Kidney epithelial cell (primary cell): Measurements from ENCODE around the gene SPG21. TPM values are rescaled to one million over a fixed set of nuclear protein-coding genes. Genes with fewer than 3 reads are reported as not detected.

ENCODE experiments used
- DNase-seq: peaks from one replicate; pipeline ENCODE4 v3.0.0-alpha.2; 2010; ENCODE audit warnings: low read depth
- H3K27me3 ChIP-seq: 2 replicates; pipeline ENCODE4 v1.6.0; 2011; ENCODE audit warnings: low read length; ENCODE audit not compliant: control insufficient read depth, insufficient read depth
- H3K36me3 ChIP-seq: 2 replicates; pipeline ENCODE4 v1.5.1; 2011; ENCODE audit warnings: low read length; ENCODE audit not compliant: control insufficient read depth, insufficient read depth
- H3K4me3 ChIP-seq: 2 replicates; pipeline ENCODE4 v1.5.1; 2011; ENCODE audit warnings: low read depth, mild to moderate bottlenecking, control low read depth, low read length
- CTCF ChIP-seq: IDR thresholded peaks from 2 replicates; pipeline ENCODE4 v1.5.1; 2011; ENCODE audit warnings: mild to moderate bottlenecking, moderate library complexity, low read length, control low read depth, inconsistent platforms; ENCODE audit not compliant: insufficient read depth, poor library complexity, severe bottlenecking
- total RNA-seq: library from RNA; depleted of rRNA; stranded (reverse); fragments of >200 nt; gene quantifications from 2 replicates; pipeline ENCODE4 v1.2.3, GENCODE V29; 2015

SPG21 gene
- total RNA-seq, 1 donor from 2014 or later = 118 TPM

DNA sequence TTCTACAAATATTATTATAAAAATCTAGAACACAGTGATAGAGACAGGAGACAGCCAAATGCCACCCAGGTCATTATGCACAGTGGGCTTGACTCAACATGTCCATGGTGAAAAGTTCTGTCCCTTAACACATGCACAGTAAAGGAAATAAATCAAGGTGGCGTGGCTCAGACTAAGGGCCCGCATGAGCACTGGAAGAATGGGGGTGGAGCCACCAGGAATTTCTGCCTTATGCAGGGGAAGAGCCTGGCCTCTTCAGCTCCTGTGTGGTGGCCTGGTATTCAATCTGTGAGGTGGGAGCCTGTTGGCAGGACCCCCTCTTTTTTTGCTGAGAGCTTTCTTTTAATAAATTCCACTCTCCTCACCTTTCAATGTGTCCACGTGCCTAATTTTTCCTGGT, 17.2 kb upstream of the SPG21 start:
- H3K27me3 ChIP-seq = no peaks in the 10 kb centered on the region
- no peak for DNase-seq
- no peak overlapping the region for H3K4me3 ChIP-seq
- no peak for TF ChIP-seq CTCF
- H3K36me3 ChIP-seq = no peaks in the 10 kb centered on the region

DNA sequence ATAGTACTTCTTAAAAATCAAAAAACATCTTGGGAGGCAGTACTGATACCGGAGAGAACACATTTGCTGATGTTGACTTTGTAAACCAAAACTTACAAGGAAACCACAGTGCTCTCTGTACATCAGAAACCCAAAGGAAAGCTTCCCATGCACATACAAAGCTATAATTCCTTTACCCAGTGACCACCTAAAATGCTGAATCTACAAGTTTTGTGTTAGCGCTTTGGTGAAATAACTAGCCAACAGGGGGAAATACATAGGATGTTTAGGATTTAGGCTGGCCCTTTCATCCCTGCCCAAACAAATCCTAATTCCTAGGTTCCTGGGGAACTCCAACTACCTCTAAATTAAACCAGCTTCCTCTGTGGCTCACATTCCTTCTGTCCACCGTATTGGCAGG, 15.3 kb upstream of the SPG21 start:
- Histone ChIP-seq H3K27me3 (no peaks in the 10 kb centered on the region), H3K4me3 (no peak overlapping the region), H3K36me3 (no peaks in the 10 kb centered on the region)
- TF ChIP-seq CTCF = no peak
- DNase-seq = no peak

DNA sequence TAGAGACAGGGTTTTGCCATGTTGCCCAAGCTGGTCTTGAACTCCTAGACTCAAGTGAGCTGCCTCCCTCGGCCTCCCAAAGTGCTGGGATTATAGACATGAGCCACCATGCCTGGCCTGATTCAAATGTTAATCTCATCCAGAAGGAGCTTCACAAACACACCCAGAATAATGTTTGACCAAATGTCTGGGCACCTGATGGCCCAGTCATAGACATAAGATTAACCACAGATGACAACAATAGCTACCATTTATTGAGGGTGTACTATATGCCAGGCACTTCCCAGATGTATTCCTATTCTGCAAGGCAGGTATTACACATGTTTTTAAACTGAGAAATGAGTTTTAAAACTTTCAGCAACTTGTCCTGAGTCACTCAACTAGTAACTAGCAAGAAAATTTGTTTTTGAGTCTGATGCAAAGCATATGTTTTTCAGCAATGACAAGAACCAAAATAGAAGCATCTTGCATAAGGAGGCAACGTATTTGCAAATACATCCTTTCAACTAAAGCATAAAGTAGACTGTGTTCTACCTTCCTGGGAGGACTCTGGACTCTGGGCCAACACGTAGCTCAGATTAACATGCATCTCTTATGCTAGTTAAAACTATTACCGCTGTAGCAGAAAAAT, 8.1 kb upstream of the SPG21 start:
- H3K4me3 ChIP-seq = no peak overlapping the region
- DNase-seq = no peak
- TF ChIP-seq CTCF = no peak

GRCh38 chr15:64997066-64997465, 7.4 kb upstream of the SPG21 start:
- no peaks in the 10 kb centered on the region for H3K36me3 ChIP-seq
- DNase-seq = no peak
- H3K4me3 ChIP-seq = no peak overlapping the region
- no peak for TF ChIP-seq CTCF
- no peaks in the 10 kb centered on the region for H3K27me3 ChIP-seq

More for the DNA sequence above, 8.1 kb upstream of the SPG21 start:
- H3K36me3 ChIP-seq = no peaks in the 10 kb centered on the region
- no peaks in the 10 kb centered on the region for H3K27me3 ChIP-seq

GRCh38 chr15:64993290-64993689, 3.6 kb upstream of the SPG21 start:
- DNase-seq = no peak
- Histone ChIP-seq H3K27me3 (no peaks in the 10 kb centered on the region), H3K4me3 (no peak overlapping the region), H3K36me3 (no peaks in the 10 kb centered on the region)
- no peak for TF ChIP-seq CTCF

DNA sequence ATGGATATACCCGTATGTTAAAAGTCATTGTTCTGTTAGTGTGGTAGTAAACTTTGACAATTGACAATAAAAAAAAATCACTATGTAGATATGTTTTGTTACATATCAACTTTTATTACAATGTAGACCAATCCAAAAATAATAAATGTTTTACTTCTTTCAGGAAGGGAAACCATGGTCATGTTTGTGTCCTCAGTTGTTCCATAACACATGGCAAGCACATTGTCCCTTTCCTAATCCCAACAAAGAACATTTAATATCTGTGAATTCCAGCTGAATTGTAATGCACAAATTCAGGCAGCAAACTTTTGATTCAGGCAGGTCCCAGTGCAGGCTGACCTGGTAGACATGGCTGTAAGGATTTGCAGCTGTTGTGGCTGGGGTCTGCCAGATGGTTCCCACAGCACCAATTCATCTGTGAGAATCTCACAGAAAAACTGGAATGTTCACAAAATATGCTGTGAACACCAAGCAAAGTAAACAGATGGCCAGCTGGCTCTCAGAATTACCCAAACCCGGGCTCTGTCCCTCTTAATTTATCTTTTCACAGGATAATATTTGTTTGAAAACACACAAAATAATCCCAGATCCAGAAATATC, 1.9 kb upstream of the SPG21 start:
- no peak for DNase-seq
- Histone ChIP-seq H3K36me3 (no peaks in the 10 kb centered on the region), H3K27me3 (no peaks in the 10 kb centered on the region), H3K4me3 (no peak overlapping the region)
- no peak for TF ChIP-seq CTCF
